ENCODE results near the gene RPL13. TPM values are rescaled to one million over a fixed set of nuclear protein-coding genes. Genes with fewer than 3 reads are reported as not detected.

RPL13 gene
- total and polyA plus RNA-seq, 4 donors = 1,505 to 6,820 (median 3,018) TPM

GRCh38 chr16:89596061-89596689 lies 35.7 kb downstream of the RPL13 start:
- Histone ChIP-seq H3K27ac (ENCODE audit: low read depth in 1 of 2, low read length in 2 of 2) (no peak overlapping the region), H3K9me3 (ENCODE audit: control insufficient read depth, low read length) (no peaks in the 10 kb centered on the region), H3K4me3 (ENCODE audit: low read length in 2 of 2) (no peak overlapping the region), H3K4me1 (ENCODE audit: control insufficient read depth in 1 of 2, insufficient read depth in 2 of 2, low read length in 2 of 2) (no peaks in the 10 kb centered on the region), H3K27me3 (ENCODE audit: control insufficient read depth in 1 of 2, insufficient read depth in 2 of 2, low read length in 1 of 2) (no peaks in the 10 kb centered on the region), H3K36me3 (ENCODE audit: control insufficient read depth in 1 of 2, insufficient read depth in 2 of 2, low read length in 1 of 2) (no peaks in the 10 kb centered on the region)
- intact Hi-C loops (cut with DNase I) = no loop called here
- ATAC-seq (ENCODE audit: low FRiP score) (no peak), DNase-seq (no peak)
- 84 to 87% methylated on average over 25 of the region's 25 CpGs for WGBS, 2 donors

DNA sequence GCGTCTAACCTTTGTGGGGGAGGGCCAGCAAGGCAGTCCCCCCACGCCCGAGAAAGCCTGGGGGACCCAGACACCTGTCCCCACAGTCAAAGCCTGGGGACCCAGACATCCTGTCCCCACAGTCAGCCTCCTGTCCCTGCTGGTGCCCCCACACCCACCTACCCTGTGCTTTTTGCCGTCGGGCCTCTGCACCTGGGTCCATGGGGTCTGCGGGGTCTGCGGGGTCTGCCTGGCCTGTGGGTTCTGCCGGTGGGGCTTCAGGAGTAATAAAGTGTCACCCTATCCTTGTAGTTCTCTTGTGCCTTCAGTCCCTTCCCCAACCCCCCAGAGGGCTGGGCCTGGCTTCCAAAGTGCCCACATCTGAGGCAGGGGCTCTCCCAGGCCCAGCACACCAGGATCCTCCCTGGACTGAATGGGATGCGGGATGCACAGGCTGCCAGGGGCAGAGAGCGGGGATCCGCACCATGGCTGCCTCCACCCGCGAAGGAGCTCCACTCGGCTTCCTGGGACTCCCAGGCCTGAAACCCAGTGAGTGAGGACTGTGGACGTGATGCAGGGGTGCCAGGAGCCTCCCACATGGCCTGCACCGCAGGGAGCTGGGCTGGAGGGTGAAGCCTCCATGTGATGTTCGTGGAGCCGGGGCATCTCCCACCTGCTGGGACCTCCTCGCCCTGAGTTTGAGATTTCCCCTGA lies 36.6 kb downstream of the RPL13 start:
- no peak for DNase-seq
- no peak overlapping the region for H3K4me3 ChIP-seq (ENCODE audit: low read length in 2 of 2)
- ATAC-seq (ENCODE audit: low FRiP score) = no peak
- intact Hi-C loops (cut with DNase I) = no loop called here
- no peak overlapping the region for H3K27ac ChIP-seq (ENCODE audit: low read depth in 1 of 2, low read length in 2 of 2)
- no peaks in the 10 kb centered on the region for H3K36me3 ChIP-seq (ENCODE audit: control insufficient read depth in 1 of 2, insufficient read depth in 2 of 2, low read length in 1 of 2)
- H3K4me1 ChIP-seq (ENCODE audit: control insufficient read depth in 1 of 2, insufficient read depth in 2 of 2, low read length in 2 of 2) = no peaks in the 10 kb centered on the region
- no peaks in the 10 kb centered on the region for H3K9me3 ChIP-seq (ENCODE audit: control insufficient read depth, low read length)
- no peaks in the 10 kb centered on the region for H3K27me3 ChIP-seq (ENCODE audit: control insufficient read depth in 1 of 2, insufficient read depth in 2 of 2, low read length in 1 of 2)
- WGBS, 2 donors = 87 to 88% methylated on average over 18 to 19 of the region's 19 CpGs

DNA sequence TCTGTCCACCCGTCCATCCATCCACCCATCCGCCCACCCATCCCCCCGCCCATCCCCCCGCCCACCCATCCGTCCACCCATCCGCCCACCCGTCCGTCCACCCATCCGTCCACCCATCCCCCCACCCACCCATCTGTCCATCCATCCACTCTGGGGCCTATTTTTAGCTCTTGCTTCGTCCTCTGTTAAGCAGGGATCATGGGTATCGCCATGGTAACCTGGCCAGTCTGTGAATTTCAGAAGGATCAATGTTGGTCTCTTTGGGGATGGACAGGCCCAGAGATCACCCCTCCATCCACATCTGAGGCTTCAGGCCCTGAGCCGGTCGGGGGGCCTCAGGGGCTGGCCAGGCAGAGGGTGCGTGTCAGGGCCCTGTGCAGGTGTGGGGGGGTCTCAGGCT lies 37.7 kb downstream of the RPL13 start:
- no peak for DNase-seq
- Histone ChIP-seq H3K4me1 (ENCODE audit: control insufficient read depth in 1 of 2, insufficient read depth in 2 of 2, low read length in 2 of 2) (no peaks in the 10 kb centered on the region), H3K36me3 (ENCODE audit: control insufficient read depth in 1 of 2, insufficient read depth in 2 of 2, low read length in 1 of 2) (no peaks in the 10 kb centered on the region), H3K27me3 (ENCODE audit: control insufficient read depth in 1 of 2, insufficient read depth in 2 of 2, low read length in 1 of 2) (no peaks in the 10 kb centered on the region), H3K9me3 (ENCODE audit: control insufficient read depth, low read length) (no peaks in the 10 kb centered on the region), H3K4me3 (ENCODE audit: low read length in 2 of 2) (no peak overlapping the region), H3K27ac (ENCODE audit: low read depth in 1 of 2, low read length in 2 of 2) (no peak overlapping the region)
- ATAC-seq (ENCODE audit: low FRiP score) = no peak
- WGBS, 2 donors = 57 to 61% methylated on average over 14 of the region's 14 CpGs
- intact Hi-C loops (cut with DNase I) = no loop called here

DNA sequence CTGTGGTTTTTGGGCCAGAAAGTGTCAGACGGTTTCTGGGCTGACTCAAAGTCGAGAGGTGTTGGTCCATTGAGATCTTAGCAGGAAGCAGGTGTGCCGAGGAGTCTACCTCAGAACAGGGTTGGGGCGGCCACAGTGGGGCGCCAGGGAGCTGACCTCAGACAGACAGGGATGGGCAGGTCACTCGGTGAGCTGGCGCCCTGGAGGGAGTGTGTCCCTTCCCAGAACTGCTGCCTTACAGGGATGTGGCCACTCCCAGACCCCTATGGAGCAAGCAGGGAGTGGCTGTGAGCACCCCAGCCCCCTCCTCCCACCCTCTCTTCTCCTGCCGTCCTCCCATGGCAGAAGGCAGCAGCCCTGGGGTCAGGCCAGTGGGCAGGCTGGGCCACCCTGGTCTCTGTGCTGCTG lies 39.0 kb downstream of the RPL13 start:
- WGBS, 2 donors = 53 to 60% methylated on average over 7 to 8 of the region's 8 CpGs
- ATAC-seq (ENCODE audit: low FRiP score) (no peak), DNase-seq (no peak)
- Histone ChIP-seq H3K9me3 (ENCODE audit: control insufficient read depth, low read length) (no peaks in the 10 kb centered on the region), H3K36me3 (ENCODE audit: control insufficient read depth in 1 of 2, insufficient read depth in 2 of 2, low read length in 1 of 2) (no peaks in the 10 kb centered on the region), H3K4me3 (ENCODE audit: low read length in 2 of 2) (no peak overlapping the region), H3K27ac (ENCODE audit: low read depth in 1 of 2, low read length in 2 of 2) (no peak overlapping the region), H3K4me1 (ENCODE audit: control insufficient read depth in 1 of 2, insufficient read depth in 2 of 2, low read length in 2 of 2) (no peaks in the 10 kb centered on the region), H3K27me3 (ENCODE audit: control insufficient read depth in 1 of 2, insufficient read depth in 2 of 2, low read length in 1 of 2) (no peaks in the 10 kb centered on the region)
- intact Hi-C loops (cut with DNase I) = no loop called here

- Histone ChIP-seq H3K27ac (ENCODE audit: low read depth in 1 of 2, low read length in 2 of 2) (no peak overlapping the region), H3K27me3 (ENCODE audit: control insufficient read depth in 1 of 2, insufficient read depth in 2 of 2, low read length in 1 of 2) (no peaks in the 10 kb centered on the region), H3K9me3 (ENCODE audit: control insufficient read depth, low read length) (no peaks in the 10 kb centered on the region), H3K4me3 (ENCODE audit: low read length in 2 of 2) (no peak overlapping the region), H3K36me3 (ENCODE audit: control insufficient read depth in 1 of 2, insufficient read depth in 2 of 2, low read length in 1 of 2) (no peaks in the 10 kb centered on the region), H3K4me1 (ENCODE audit: control insufficient read depth in 1 of 2, insufficient read depth in 2 of 2, low read length in 2 of 2) (no peaks in the 10 kb centered on the region)
- 79 to 86% methylated on average over 10 of the region's 10 CpGs for WGBS, 2 donors
- no peak for ATAC-seq (ENCODE audit: low FRiP score)
- DNase-seq = no peak
- intact Hi-C loops (cut with DNase I) = no loop called here
Measured at GRCh38 chr16:89599902-89600301, 39.4 kb downstream of the RPL13 start.

DNA sequence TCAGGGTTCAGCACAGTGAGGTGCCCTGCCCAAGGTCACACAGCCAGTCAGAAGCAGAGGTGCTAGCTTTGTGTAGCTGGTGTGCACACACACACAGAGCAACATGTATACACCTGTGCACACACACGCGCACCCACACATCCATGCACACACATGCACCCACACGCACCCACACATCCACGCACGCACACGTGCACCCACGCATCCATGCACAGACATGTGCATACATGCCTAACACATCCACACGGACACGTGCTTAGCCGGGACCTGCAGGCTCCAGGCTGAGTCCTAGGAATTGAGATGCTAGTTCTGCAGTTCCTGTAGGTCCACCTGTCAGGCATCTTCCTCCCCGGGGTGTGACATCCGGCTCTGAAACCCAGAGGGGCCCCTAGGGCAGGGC lies 39.9 kb downstream of the RPL13 start:
- no peak overlapping the region for H3K27ac ChIP-seq (ENCODE audit: low read depth in 1 of 2, low read length in 2 of 2)
- 85 to 88% methylated on average over 12 of the region's 12 CpGs for WGBS, 2 donors
- H3K9me3 ChIP-seq (ENCODE audit: control insufficient read depth, low read length) = no peaks in the 10 kb centered on the region
- no peaks in the 10 kb centered on the region for H3K27me3 ChIP-seq (ENCODE audit: control insufficient read depth in 1 of 2, insufficient read depth in 2 of 2, low read length in 1 of 2)
- DNase-seq = no peak
- no peak overlapping the region for H3K4me3 ChIP-seq (ENCODE audit: low read length in 2 of 2)
- no peak for ATAC-seq (ENCODE audit: low FRiP score)
- H3K36me3 ChIP-seq (ENCODE audit: control insufficient read depth in 1 of 2, insufficient read depth in 2 of 2, low read length in 1 of 2) = no peaks in the 10 kb centered on the region
- intact Hi-C loops (cut with DNase I) = no loop called here
- H3K4me1 ChIP-seq (ENCODE audit: control insufficient read depth in 1 of 2, insufficient read depth in 2 of 2, low read length in 2 of 2) = no peaks in the 10 kb centered on the region

GRCh38 chr16:89600956-89601355 lies 40.5 kb downstream of the RPL13 start:
- WGBS, 2 donors = 72 to 74% methylated on average over 8 of the region's 8 CpGs
- H3K27me3 ChIP-seq (ENCODE audit: control insufficient read depth in 1 of 2, insufficient read depth in 2 of 2, low read length in 1 of 2) = no peaks in the 10 kb centered on the region
- no peak for ATAC-seq (ENCODE audit: low FRiP score)
- no peak overlapping the region for H3K27ac ChIP-seq (ENCODE audit: low read depth in 1 of 2, low read length in 2 of 2)
- H3K4me3 ChIP-seq (ENCODE audit: low read length in 2 of 2) = no peak overlapping the region
- no peak for DNase-seq
- H3K4me1 ChIP-seq (ENCODE audit: control insufficient read depth in 1 of 2, insufficient read depth in 2 of 2, low read length in 2 of 2) = no peaks in the 10 kb centered on the region
- no peaks in the 10 kb centered on the region for H3K36me3 ChIP-seq (ENCODE audit: control insufficient read depth in 1 of 2, insufficient read depth in 2 of 2, low read length in 1 of 2)
- intact Hi-C loops (cut with DNase I) = no loop called here
- no peaks in the 10 kb centered on the region for H3K9me3 ChIP-seq (ENCODE audit: control insufficient read depth, low read length)

DNA sequence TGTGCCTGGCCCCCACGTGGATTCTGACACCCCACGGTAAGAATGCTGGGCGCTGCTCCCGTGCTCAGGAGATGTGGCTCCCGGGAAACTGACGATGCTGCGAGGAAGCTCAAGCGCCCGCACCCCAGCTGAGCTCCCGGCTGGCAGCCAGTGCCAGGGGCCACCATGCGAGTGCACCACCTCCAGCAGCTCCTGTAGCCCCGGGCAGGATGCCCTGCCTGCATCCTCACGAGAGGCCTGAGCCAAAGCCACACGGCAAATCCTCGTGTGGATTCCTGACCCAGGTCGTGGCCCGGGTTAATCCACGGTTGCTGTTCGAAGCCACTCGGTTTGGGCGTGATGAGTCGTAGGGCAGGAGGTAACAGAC lies 41.4 kb downstream of the RPL13 start:
- H3K4me1 ChIP-seq (ENCODE audit: control insufficient read depth in 1 of 2, insufficient read depth in 2 of 2, low read length in 2 of 2) = no peaks in the 10 kb centered on the region
- intact Hi-C loops (cut with DNase I) = no loop called here
- ATAC-seq (ENCODE audit: low FRiP score) = no peak
- H3K27me3 ChIP-seq (ENCODE audit: control insufficient read depth in 1 of 2, insufficient read depth in 2 of 2, low read length in 1 of 2) = no peaks in the 10 kb centered on the region
- no peak for DNase-seq
- WGBS, 2 donors = 49 to 57% methylated on average over 22 of the region's 22 CpGs
- no peak overlapping the region for H3K27ac ChIP-seq (ENCODE audit: low read depth in 1 of 2, low read length in 2 of 2)
- H3K9me3 ChIP-seq (ENCODE audit: control insufficient read depth, low read length) = no peaks in the 10 kb centered on the region
- H3K4me3 ChIP-seq (ENCODE audit: low read length in 2 of 2) = no peak overlapping the region
- H3K36me3 ChIP-seq (ENCODE audit: control insufficient read depth in 1 of 2, insufficient read depth in 2 of 2, low read length in 1 of 2) = no peaks in the 10 kb centered on the region

DNA sequence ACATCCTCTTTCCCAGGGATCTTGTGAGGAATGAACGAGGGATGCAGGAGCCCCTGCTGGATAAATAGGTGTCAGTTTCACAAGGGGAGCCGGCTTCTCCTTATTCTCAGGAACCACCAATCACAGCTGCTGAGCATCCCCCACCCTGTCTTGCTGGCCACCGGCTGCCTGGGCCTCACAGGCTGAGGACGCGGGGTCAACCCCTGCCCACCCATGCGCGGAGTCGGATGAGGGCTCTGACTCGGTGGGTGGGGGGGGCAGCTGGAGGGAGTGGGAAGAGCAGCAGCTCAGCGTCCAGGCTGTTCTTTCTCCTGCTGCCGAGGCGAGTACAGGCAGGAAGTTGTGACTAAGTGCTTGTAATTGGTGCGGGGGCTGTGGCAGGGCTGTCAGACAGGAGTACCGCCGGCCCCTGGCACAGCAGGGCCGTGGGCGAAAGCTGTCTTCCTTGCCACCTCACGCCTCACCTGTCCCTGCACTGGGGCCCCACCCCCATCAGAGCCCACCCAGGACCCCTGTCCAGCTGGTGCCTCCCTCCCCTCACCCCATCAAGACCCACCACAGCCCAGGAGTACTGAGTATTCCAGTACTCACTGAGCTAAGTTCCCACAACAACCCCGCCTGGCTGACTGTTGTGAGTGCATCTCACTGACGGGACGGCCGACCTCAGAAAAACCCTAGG lies 41.9 kb downstream of the RPL13 start:
- Histone ChIP-seq H3K36me3 (ENCODE audit: control insufficient read depth in 1 of 2, insufficient read depth in 2 of 2, low read length in 1 of 2) (no peaks in the 10 kb centered on the region), H3K4me3 (ENCODE audit: low read length in 2 of 2) (no peak overlapping the region), H3K27me3 (ENCODE audit: control insufficient read depth in 1 of 2, insufficient read depth in 2 of 2, low read length in 1 of 2) (no peaks in the 10 kb centered on the region), H3K9me3 (ENCODE audit: control insufficient read depth, low read length) (no peaks in the 10 kb centered on the region), H3K27ac (ENCODE audit: low read depth in 1 of 2, low read length in 2 of 2) (no peak overlapping the region), H3K4me1 (ENCODE audit: control insufficient read depth in 1 of 2, insufficient read depth in 2 of 2, low read length in 2 of 2) (no peaks in the 10 kb centered on the region)
- ATAC-seq (ENCODE audit: low FRiP score) (peak; percentile 65), DNase-seq (peak in 1 of 2 donors; percentile 63)
- intact Hi-C loops (cut with DNase I) = no loop called here
- WGBS, 2 donors = 2 to 4% methylated on average over 22 of the region's 22 CpGs

Data from aorta (tissue), 5 donors.